RWPE1 (cell line): ENCODE measurements around the gene HSPA4.
"Not testable (repeated sequence)": the region's sequence is repeated elsewhere in the genome, so short reads cannot be mapped to it uniquely, and the experiment has no call there.

ENCODE experiments used
- CTCF ChIA-PET: fragments of 350-600 bp; sonication (Branson Sonifier 250); formaldehyde crosslinking; extraction: SDS; loops from one replicate; lab custom pipeline; 2021; lab: Yijun Ruan, JAX
- POLR2A ChIA-PET: fragments of 400-600 bp; formaldehyde crosslinking; extraction: SDS; loops from one replicate; lab custom pipeline; 2020; ENCODE audit warnings: antibody characterized with exemption; ENCODE audit not compliant: low non-redundant PET; lab: Yijun Ruan, JAX
- DNase-seq: peaks from one replicate; pipeline ENCODE4 v3.0.0; 2012; ENCODE audit warnings: low spot score
- H3K27ac ChIP-seq: fragments of 450-650 bp; 2 replicates; pipeline ENCODE4 v1.5.1; 2017
- CTCF ChIP-seq: fragments of 450-650 bp; conservative IDR thresholded peaks from 2 replicates; pipeline ENCODE4 v1.5.1; 2017; ENCODE audit warnings: low read depth, mild to moderate bottlenecking

The HSPA4 gene

GRCh38 chr5:133026664-133027153, 25.1 kb upstream of the HSPA4 start:
- POLR2A ChIA-PET, result no interaction called here

GRCh38 chr5:133029416-133029815, 22.4 kb upstream of the HSPA4 start:
- ChIA-PET CTCF (no interaction called here), POLR2A (interaction anchor here (0.6 kb wide), 1 partner anchor 23 kb away, joined by 3 read pairs; no protein-coding TSS in a partner anchor)
- no peak overlapping the region for H3K27ac ChIP-seq
- TF ChIP-seq CTCF, result no peak
- no peak for DNase-seq

More at GRCh38 chr5:133026664-133027153, 25.1 kb upstream of the HSPA4 start:
- CTCF ChIA-PET, result interaction anchor here (0.6 kb wide), 1 partner anchor 27 kb away, joined by 5 read pairs; no protein-coding TSS in a partner anchor
- TF ChIP-seq CTCF, result no peak
- peak overlapping the region; percentile 92 for H3K27ac ChIP-seq
- no peak for DNase-seq

GRCh38 chr5:133030343-133031005, 21.3 kb upstream of the HSPA4 start:
- CTCF ChIA-PET, result interaction anchor here (0.7 kb wide), 1 partner anchor 27 kb away, joined by 3 read pairs; no protein-coding TSS in a partner anchor
- DNase-seq, result no peak
- no peak for TF ChIP-seq CTCF
- POLR2A ChIA-PET, result no interaction called here
- H3K27ac ChIP-seq, result no peak overlapping the region

DNA sequence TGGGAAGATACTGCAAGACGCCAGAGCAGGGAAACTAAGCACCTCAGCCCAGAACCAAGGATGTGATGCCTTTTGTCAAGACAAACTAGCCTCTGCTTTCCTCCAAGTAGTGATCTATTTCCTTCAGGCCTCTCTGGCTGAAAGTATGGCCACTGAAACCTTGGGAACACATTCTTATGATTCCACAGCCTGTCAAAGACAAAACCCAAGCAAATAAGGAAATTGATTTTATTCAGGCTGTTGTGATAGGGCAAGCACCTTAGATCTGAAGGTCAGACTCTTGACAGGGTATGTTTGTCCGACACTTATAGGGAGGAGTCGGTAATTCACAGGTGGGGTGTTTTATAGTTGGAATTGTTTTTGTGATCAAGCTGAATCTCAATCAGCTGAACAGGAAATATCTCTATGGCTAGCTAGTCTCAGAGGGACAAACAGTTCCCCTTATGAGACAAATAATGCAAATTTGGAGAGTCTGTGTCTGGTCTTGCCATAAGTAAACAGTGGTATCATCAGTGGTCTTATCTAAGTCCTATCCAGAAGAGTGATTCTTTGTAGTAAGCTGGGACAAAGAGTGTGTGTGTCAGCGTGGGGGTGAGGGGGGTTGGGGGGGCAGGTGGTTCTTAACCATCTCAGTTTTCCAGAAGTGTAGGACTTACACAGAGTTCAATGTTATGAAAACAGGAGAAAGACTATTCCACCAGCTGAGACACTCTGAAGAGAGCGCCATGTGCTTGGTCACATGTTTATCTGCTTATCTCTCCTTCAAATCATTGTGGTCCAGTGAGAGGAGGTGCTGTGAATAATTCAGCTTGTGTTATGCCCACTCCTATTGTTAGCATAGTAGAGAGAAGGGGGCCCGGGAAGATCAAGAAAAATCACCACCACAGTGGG, 18.7 kb upstream of the HSPA4 start:
- ChIA-PET POLR2A (no interaction called here), CTCF (no interaction called here)
- TF ChIP-seq CTCF, result no peak
- H3K27ac ChIP-seq, result no peak overlapping the region
- no peak for DNase-seq

DNA sequence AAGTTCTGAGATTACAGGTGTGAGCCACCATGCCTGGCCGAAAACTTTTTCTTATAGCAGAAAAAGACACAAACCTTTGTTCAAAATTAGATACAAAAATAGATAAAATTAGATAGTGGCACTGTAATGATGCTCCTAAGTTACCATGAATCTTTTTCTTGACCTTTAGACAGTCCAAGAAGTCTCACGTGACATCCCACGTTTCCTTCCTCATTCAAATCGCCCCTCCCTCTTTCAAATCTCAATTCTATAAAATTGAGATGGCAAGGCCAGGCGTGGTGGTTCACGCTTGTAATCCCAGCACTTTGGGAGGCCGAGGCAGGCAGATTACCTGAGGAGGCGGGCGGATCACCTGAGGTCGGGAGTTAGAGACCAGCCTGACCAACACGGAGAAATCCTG, 17.7 kb upstream of the HSPA4 start:
- ChIA-PET POLR2A (no interaction called here), CTCF (no interaction called here)
- no peak for DNase-seq
- no peak overlapping the region for H3K27ac ChIP-seq
- no peak for TF ChIP-seq CTCF

DNA sequence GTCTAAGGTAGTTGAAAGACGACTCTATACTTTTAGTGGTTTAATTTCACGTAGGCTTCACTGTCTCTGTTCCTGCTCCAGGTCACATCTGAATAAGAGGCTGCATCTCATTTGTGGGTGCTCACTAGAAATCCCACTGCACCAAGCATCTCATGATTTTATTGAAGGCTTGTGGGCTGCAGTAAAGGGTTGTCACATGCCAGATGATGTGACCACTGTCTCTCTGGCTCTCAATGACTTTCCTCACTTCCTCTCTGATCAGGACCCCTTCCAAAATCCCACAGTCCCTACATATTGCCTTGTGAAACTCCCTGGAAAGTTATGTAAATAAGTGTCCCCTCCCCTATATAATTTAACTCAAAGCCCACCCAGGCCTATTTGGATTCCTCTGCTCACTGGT, 16.6 kb upstream of the HSPA4 start:
- DNase-seq, result no peak
- no peak overlapping the region for H3K27ac ChIP-seq
- ChIA-PET CTCF (no interaction called here), POLR2A (no interaction called here)
- TF ChIP-seq CTCF, result no peak

- CTCF ChIA-PET, DNase-seq, POLR2A ChIA-PET: not testable (repeated sequence)
- peak overlapping the region; percentile 24 for H3K27ac ChIP-seq
Measured at GRCh38 chr5:133036677-133037076, 15.1 kb upstream of the HSPA4 start.
